HG03095 (cell line): ENCODE results near the gene CNIH2.

Experiments used
- ATAC-seq: cut with Tn5 transposase; IDR thresholded peaks from one replicate; pipeline ENCODE4 v1.9.1; 2021; ENCODE audit warnings: moderate library complexity; ENCODE audit not compliant: unreplicated experiment

The CNIH2 gene

DNA sequence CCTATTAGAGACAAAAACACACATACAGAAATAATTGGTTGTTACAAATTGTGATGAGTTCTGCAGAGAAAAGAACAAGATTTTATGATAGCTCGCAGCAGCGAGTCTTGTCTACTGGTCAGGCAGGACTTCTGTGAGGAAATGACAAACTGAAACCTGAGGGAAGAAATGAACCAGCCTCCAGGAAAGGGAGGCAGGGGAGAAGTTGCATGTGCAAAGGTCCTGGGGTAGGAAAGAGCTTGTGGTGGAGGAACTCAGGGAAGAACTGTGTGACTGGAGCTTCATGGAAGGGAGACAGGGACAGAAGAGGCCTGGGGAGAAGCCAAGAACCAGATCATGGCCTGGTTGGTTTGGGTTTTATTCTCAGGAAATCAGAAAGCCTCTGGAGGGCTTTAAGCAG is 18.8 kb upstream of the CNIH2 start:
- no peak for ATAC-seq

DNA sequence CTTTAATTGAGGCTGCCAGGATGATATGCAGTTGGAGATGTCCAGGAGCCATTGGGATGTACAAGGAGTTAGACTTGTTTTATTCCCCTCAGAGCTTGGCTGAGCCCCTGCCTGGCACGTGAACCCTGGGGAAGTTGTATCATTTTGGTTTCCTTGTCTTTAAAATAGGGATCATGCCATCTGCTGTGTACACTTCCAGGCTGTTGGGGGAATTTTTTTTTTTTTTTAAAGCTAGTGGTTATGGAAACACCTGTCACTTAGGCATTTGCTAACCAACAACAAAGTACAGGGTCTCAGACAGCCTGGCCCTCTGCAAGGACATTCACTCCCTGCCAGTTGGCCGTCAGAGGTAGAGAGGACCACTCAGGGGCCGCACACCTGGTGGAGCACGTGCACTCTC is 18.0 kb upstream of the CNIH2 start:
- ATAC-seq: no peak

DNA sequence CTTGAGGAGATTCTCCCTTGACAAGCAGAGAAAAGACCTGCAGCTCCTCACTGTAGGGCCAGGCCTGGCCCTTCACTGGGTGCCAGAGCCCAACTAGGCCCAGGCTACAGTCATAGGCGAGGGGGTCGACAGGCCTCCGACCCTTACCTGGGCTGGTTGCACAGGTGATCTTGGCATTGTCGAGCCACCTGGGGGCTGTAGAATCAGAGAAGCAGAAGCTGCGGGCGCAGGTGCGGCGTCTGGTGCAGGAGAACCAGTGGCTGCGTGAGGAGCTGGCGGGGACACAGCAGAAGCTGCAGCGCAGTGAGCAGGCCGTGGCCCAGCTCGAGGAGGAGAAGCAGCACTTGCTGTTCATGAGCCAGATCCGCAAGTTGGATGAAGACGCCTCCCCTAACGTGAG is 16.4 kb upstream of the CNIH2 start:
- no peak for ATAC-seq

DNA sequence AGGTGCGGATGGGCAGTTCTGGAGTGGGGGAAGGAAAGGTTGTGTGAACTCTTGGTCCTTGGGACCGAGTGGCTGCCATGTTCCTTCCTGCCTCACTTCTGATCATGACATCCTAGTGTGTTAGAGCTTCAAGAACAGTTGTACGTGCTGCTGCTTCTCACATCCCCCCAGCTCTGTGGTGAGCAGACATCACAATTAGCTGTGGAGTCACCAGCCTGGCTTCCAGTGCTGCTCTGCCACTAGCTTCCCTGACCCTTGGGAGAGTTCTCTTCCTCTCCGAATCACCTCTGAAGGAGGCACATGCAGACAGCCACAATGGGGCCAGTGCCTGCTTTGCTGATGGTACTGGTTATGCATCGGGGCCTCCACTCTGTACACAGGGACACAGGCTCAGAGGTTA is 15.8 kb upstream of the CNIH2 start:
- ATAC-seq: no peak

DNA sequence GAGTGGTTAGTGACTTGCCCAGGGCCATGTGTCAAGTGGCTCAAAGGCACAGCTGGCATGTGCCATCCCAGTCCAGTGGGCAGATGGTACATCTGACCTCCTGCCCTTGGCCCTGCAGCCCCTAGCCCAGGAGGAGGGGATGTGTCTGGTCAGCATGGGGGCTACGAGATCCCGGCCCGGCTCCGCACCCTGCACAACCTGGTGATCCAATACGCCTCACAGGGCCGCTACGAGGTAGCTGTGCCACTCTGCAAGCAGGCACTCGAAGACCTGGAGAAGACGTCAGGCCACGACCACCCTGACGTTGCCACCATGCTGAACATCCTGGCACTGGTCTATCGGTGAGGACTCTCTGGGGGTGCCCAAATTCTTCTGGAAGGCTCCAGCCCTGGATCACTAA is 15.3 kb upstream of the CNIH2 start:
- ATAC-seq: no peak

DNA sequence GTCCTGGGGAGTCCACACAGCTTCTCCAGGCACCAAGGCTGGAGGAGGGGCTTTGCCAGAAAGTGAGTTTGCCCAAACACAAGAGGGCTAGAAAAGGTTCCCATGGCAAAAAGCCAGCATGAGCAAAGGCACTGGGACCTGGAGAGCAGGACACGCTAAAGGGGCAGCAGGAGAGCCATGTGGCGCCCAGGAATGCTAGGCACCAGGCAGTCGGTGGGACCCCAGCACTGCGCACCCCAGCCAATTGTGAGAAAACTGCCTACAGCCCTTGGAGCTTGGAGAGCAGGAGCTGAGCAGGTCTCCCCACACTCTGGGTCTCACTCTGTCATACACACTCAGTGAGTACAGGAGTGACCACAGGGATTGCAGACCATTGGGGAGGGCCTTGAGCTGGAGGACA is 14.7 kb upstream of the CNIH2 start:
- no peak for ATAC-seq

DNA sequence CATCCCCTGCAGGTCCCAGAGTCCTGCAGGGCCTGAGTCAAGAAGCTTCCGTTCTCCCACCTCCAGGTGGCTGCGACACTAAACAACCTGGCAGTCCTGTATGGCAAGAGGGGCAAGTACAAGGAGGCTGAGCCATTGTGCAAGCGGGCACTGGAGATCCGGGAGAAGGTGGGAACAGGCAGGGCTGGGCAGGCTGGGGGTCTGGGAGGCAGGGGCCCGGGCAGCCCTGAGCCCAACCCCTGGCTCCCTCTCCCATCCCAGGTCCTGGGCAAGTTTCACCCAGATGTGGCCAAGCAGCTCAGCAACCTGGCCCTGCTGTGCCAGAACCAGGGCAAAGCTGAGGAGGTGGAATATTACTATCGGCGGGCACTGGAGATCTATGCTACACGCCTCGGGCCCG is 14.2 kb upstream of the CNIH2 start:
- ATAC-seq: no peak

DNA sequence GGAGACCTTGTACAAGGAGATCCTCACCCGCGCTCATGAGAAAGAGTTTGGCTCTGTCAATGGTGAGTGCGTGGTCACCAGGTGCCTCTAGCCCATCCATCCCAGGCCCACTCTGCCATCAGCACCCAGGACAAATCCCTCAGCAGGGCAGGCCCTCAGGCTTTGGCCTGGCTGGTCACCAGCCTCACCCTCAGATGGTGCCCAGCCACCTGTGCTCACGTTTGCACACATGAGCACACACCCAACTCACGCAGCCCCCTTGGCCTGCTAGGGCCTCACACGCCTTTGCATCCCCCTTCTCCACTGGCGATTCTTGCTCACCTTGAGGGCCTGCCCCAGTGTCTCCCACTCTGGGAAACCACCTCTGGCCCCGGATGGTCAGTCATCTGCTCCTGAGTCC is 13.6 kb upstream of the CNIH2 start:
- no peak for ATAC-seq

DNA sequence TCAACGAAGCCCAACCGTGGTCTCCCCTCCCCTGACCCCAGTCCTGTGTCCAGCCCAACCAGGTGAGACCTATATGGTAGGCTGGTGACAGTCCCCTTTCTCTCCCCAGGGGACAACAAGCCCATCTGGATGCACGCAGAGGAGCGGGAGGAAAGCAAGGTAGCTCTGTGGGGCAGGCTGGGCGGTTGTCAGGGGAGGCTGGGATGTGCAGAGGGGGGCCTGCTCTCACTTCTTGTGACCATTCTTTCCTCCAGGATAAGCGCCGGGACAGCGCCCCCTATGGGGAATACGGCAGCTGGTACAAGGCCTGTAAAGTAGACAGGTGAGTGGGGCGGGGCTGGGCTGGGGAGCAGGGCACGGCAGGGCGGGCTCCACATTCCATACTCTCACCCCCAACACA is 13.1 kb upstream of the CNIH2 start:
- ATAC-seq: no peak

DNA sequence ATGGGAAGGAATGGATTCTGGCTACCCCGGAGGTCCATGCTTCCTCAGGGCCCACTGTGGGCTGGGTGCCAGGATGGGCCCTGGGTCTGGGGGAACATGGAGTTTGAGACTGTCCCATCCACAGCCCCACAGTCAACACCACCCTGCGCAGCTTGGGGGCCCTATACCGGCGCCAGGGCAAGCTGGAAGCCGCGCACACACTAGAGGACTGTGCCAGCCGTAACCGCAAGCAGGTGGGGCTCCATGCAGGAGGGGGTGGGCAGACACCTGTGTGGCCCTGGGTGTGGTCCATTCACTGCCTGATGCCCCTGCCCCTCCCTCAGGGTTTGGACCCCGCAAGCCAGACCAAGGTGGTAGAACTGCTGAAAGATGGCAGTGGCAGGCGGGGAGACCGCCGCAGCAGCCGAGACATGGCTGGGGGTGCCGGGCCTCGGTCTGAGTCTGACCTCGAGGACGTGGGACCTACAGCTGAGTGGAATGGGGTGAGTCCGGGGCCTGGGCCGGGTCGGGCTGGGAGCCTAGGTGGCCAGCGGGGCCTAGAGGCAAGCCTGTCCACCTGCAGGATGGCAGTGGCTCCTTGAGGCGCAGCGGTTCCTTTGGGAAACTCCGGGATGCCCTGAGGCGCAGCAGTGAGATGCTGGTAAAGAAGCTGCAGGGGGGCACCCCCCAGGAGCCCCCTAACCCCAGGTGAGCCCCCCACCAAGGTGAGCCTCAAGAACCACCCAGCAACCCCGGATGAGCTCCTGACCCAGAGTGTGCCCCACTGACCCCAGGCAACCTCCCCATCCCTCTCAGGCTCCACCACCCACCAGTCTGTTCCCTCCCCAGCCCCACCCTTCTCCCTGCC is 12.2 kb upstream of the CNIH2 start:
- ATAC-seq: no peak

DNA sequence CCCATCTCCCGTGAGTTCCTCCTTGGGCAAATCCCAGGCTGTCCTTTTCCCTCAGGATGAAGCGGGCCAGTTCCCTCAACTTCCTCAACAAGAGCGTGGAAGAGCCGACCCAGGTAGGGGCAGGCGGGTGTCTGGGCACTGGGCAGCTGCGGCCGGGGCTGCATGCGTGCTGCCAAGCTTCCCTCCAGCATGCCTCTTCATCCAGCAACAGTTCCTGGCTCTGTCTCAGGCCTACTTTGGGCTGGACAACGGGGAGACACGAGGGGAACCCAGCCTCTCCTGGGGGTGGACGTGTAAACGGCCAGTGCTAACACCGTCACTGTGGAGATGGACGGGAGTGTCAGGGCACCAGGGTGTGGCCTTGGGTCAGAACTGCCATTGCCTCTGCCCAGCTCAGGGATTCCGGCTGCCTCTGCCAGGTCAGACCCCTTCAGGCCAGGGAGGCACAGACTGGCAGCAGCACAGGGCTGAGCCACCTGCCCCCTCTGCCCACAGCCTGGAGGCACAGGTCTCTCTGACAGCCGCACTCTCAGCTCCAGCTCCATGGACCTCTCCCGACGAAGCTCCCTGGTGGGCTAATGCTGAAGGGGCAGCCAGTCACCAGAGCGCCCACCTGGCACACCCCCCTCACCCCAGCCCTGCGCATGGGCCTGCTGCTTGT is 11.5 kb upstream of the CNIH2 start:
- ATAC-seq: no peak

DNA sequence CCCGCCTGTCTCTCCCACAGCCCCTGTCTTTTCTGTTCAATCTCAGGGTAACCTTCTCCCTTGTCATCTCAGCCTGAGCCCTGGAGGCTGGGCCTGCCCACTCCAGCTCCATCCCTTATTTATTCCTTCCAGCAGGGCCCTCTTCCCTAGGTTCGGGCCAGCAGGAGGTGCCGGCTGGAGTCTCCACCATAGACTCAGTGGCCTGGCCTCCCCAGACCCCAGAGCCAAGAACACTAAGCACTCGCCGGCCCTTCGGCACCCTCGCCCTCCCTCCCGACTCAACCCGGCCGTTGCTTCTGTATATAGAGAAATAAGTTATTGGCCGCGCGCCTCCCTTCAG is 11.0 kb upstream of the CNIH2 start:
- no peak for ATAC-seq

DNA sequence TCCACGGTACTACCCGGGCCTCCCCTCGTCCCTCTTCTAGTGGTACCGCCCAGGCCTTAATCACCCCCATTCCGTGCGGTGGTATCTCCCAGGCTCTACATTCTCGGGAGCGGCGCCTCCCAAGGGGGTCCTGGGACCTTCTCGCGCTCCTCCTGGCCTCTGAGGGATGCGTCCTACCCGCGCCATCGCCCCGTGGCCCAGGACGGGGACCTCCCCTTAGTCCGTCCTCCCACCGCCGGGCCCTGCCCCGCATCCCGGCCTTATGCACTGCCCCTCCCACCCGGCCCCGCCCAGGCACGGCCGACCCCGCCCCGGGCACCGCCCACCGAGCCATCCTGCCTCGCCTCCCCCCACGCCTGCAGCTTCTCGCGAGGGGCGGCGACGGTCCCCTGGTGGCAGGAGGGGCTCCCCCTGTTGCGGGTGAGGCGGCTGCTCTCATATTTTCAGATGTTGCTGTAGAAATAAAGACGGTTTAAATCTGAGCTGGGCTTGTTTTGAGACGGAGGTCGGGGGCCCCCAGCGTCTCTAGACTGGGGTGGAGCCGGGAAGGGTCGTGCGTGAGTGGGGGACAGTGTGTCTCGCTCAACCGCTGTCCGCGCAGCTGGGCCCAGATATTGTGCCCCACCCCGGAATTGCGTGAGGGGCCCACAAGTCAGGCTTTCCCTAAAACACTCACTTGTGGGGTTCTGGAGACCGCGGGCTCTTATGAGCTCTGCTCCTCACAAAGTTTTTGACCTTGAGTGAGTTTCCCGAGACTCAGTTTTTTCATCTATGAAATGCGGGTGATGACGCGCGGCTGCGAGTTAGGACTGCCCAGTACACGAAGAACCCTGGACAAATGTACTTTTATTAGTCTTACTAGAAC is 10.4 kb upstream of the CNIH2 start:
- ATAC-seq: peak; percentile 40

DNA sequence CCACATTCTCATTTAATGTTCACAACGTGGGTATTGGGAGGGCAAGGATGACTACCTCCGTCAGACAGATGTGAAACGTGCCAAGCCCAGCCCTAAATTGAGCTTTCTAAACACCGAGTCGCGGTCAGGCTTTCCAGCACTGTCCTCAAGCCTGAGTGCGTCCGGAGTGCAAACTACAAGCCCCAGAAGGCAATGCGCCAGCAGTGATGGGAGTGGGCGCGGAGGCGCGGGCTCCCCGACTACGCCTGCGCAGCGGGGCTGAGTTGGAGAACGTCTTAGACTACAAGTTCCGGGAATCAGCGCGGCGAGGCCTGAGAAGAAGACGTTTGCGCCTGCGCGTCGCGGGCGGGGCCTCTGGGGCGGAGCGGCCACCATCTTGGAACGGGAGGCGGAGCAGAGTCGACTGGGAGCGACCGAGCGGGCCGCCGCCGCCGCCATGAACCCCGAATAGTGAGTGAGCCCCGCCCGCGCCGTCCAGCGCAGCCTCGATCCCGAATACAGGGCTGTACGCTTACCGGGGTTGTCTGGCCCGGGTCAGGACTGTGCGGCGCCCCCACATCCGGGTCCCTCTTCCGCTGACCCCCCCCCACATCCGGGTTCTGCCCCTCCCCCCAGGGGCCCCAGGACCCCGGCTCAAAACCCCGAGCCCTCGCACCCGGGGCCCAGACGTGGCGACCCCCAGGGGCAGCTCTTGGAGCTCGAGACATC is 9.6 kb upstream of the CNIH2 start, which contains the start of gene RAB1B:
Gene RAB1B, plus strand, starts transcription at position 396 of the 708 bp plus-strand sequence. Its CDS starts 41 bp downstream, at position 437.
- peak; percentile 77 for ATAC-seq

DNA sequence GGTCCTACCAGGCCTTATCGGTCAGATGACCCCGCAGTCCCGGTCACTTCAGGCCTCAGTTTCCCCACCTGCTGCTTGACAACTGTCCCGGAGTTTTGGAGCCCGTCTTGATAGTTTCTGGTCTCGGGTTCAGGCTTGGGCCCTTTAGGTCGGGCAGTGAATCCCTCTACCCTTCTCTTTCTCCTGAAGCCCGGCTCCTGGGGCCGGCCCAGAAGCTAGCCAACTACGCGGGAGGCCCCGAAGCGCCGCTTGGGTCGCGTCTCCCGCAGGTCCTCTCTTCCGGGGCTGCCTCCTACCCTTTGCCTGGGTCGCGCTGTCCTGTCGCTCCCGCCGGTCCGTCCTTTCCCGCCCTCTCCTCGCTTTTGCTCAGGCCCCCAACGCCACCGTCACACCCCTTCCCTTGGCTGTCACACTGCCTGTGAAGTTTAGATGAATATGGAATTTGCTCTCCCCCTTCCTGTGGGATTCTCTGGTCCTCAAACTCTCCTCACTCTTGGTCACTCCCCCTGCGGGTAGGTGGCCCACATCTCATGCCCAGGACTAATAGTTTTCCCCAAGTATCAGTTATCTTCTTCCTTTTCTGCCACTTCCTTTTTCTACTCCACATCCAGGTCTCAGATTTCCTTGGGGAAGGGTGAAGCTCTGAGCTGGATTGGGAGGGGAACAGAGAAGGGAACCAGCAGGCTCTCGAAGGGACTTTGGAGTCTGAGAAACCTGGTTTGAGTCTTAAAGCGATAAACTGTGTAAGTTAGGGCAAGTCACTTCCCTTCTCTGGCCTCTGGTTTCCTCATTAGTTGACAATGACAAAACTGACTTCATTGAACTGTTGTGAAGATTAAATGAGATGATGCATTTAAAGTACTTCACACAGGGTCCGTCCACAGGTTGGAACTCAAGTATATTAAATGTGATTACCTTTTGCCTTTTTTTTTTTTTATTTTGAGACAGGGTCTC is 8.7 kb upstream of the CNIH2 start:
- ATAC-seq: no peak

DNA sequence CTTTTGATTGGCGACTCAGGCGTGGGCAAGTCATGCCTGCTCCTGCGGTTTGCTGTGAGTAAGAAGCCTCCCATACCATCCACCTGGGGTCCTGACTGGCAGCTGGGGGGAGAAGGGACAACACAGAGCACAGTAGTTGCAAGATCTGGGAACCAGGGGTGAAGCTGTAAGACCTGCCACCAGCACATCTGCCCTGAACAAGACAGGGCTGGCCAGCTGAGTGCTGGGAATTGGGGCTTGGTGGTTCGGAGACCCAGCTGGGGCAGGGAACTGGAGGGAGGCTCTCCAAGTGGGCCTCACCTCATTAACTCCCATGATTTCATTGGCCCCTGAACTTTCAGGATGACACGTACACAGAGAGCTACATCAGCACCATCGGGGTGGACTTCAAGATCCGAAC is 6.2 kb upstream of the CNIH2 start:
- no peak for ATAC-seq

DNA sequence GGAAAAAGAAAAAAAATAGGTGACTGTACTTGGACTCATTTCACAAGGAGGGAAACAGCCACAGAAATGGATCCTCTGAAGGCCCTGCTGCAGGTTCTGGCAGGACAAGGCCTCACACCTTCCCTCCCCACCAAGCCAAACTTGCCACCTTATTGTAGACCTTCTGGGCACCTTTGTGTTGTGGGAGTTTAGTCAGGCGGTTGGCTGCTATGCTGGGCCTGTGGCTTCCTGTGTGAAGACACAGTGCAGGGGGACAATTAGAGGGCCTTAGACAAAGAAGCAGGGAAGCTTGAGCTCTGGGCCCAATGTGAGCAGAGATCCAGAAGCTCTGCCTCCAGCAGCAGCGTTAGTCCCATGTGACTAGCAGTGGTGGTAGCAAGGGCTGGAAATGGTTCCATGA is 5.4 kb upstream of the CNIH2 start:
- ATAC-seq: no peak

DNA sequence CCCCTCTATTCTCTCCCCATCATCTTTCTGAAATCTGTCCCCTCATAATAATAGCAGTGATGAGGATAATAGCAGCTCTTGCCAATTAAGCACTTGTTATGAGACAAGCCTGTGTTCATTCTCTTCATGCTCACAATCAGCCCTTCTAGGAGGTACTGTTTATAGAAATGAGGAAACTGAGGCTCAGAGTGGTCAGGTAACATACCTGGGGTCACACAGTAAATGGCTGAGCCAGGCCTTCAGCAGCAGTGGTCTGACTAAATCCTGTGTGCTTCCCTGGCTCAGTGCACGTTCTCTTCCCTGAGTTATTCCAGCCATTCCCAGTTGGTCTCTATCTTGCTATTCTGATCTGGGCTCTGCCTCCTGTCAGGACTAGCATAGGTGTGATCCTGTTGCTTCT is 3.8 kb upstream of the CNIH2 start:
- no peak for ATAC-seq

DNA sequence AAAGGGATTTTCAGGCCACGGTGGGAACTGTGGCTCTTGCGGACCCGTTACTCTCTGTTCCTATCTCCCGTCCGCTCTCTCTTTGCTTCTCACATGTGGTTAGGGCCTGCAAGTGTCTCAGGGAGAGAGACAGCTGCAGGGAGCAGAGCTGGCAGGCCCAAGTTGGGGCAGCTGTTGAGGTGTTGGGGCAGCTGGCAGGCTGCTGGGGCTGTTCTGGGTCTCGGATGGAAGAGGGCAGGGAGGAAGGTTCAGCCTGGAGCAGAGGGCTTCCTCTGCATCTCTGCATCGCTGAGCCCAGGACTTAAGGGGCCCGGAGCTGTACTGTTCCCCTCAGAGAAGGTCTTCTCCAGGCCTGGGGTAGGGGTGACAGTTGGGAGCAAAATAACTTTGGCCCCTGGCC is 2.6 kb upstream of the CNIH2 start:
- ATAC-seq: no peak
